Trophoblast cell (in vitro differentiated cells and primary cell): Measurements from ENCODE around the gene WAC.

Experiments used
- DNase-seq, 2 donors: peaks; one replicate each; pipeline ENCODE4 v3.0.0-alpha.2; 2016
- H2AFZ ChIP-seq: 2 replicates; pipeline ENCODE4 v1.6.1; 2013; ENCODE audit warnings: low read length, moderate library complexity, mild to moderate bottlenecking; ENCODE audit not compliant: insufficient read depth, poor library complexity
- H2AK5ac ChIP-seq: 2 replicates; pipeline ENCODE4 v1.6.1; 2013; ENCODE audit warnings: mild to moderate bottlenecking, low read length
- H2BK120ac ChIP-seq: 2 replicates; pipeline ENCODE4 v1.6.1; 2013; ENCODE audit warnings: low read length, mild to moderate bottlenecking, moderate library complexity; ENCODE audit not compliant: insufficient read depth, poor library complexity
- H2BK12ac ChIP-seq: 2 replicates; pipeline ENCODE4 v1.6.1; 2013; ENCODE audit warnings: mild to moderate bottlenecking, low read length, moderate library complexity
- H2BK5ac ChIP-seq: 2 replicates; pipeline ENCODE4 v1.6.1; 2013; ENCODE audit warnings: low read length, low read depth, moderate library complexity, mild to moderate bottlenecking; ENCODE audit not compliant: poor library complexity
- H3K14ac ChIP-seq: 2 replicates; pipeline ENCODE4 v1.6.1; 2013; ENCODE audit warnings: mild to moderate bottlenecking, low read length
- H3K18ac ChIP-seq: 2 replicates; pipeline ENCODE4 v1.6.1; 2013; ENCODE audit warnings: mild to moderate bottlenecking, low read length
- H3K23ac ChIP-seq: 2 replicates; pipeline ENCODE4 v1.6.1; 2013; ENCODE audit warnings: low read length
- H3K27ac ChIP-seq: 2 replicates; pipeline ENCODE4 v1.5.1; 2013; ENCODE audit warnings: low read depth, mild to moderate bottlenecking, inconsistent platforms, low read length, moderate library complexity
- H3K27me3 ChIP-seq: 2 replicates; pipeline ENCODE4 v1.6.1; 2013; ENCODE audit warnings: inconsistent platforms, mild to moderate bottlenecking, low read length, moderate library complexity; ENCODE audit not compliant: insufficient read depth
- H3K36me3 ChIP-seq, 2 experiments: 1 replicate in 1 of 2; 2 replicates in 1 of 2; pipeline ENCODE4 v1.6.1; 2013; ENCODE audit warnings: low read length in 2 of 2, mild to moderate bottlenecking in 2 of 2, moderate library complexity in 1 of 2; ENCODE audit not compliant: insufficient read depth in 2 of 2, control insufficient read depth in 1 of 2
- H3K4ac ChIP-seq: 2 replicates; pipeline ENCODE4 v1.6.1; 2013; ENCODE audit warnings: low read depth, mild to moderate bottlenecking, low read length, moderate library complexity
- H3K4me1 ChIP-seq, 2 experiments: 1 replicate in 1 of 2; 2 replicates in 1 of 2; pipeline ENCODE4 v1.6.1; 2013; ENCODE audit warnings: low read length in 2 of 2, mild to moderate bottlenecking in 2 of 2, moderate library complexity in 1 of 2; ENCODE audit not compliant: insufficient read depth in 2 of 2, control insufficient read depth in 1 of 2
- H3K4me2 ChIP-seq: 2 replicates; pipeline ENCODE4 v1.6.1; 2013; ENCODE audit warnings: inconsistent platforms, mild to moderate bottlenecking, low read length, moderate library complexity
- H3K4me3 ChIP-seq: 2 replicates; pipeline ENCODE4 v1.5.1; 2013; ENCODE audit warnings: mild to moderate bottlenecking, low read depth, low read length, inconsistent platforms
- H3K79me1 ChIP-seq: one replicate; pipeline ENCODE4 v1.6.1; 2013; ENCODE audit warnings: low read length
- H3K79me2 ChIP-seq: 2 replicates; pipeline ENCODE4 v1.6.1; 2013; ENCODE audit warnings: low read length, mild to moderate bottlenecking; ENCODE audit not compliant: control insufficient read depth, insufficient read depth, poor library complexity
- H3K9ac ChIP-seq: 2 replicates; pipeline ENCODE4 v1.6.1; 2013; ENCODE audit warnings: mild to moderate bottlenecking, low read length
- H3K9me3 ChIP-seq: 2 replicates; pipeline ENCODE4 v1.6.1; 2013; ENCODE audit warnings: low read depth, mild to moderate bottlenecking, control low read depth, inconsistent platforms, low read length; ENCODE audit not compliant: insufficient read depth
- H4K12ac ChIP-seq: 2 replicates; pipeline ENCODE4 v1.6.1; 2013; ENCODE audit warnings: low read depth, mild to moderate bottlenecking, low read length, moderate library complexity
- H4K8ac ChIP-seq: 2 replicates; pipeline ENCODE4 v1.6.1; 2013; ENCODE audit warnings: low read depth, mild to moderate bottlenecking, low read length, moderate library complexity
- H4K91ac ChIP-seq: one replicate; pipeline ENCODE4 v1.6.1; 2013; ENCODE audit warnings: low read depth, mild to moderate bottlenecking, low read length, moderate library complexity
- WGBS: extraction: QIAGEN DNeasy Blood & Tissue Kit; methylation state at CpG from one replicate; pipeline ENCODE4 v1.1.7; 2013; ENCODE audit warnings: missing lambda C conversion rate; ENCODE audit not compliant: insufficient read length, insufficient coverage; ENCODE audit errors: extremely low coverage; 5-methylcytosine and 5-hydroxymethylcytosine counted together

WAC gene

GRCh38 chr10:28544058-28544457 lies 11.1 kb downstream of the WAC start:
- Histone ChIP-seq H3K9me3 (no peaks in the 10 kb centered on the region), H3K4me3 (no peak overlapping the region), H3K79me2 (peaks cover 10% of the 10 kb centered on the region), H4K8ac (no peak overlapping the region), H3K14ac (no peak overlapping the region), H2BK5ac (no peak overlapping the region), H3K27ac (no peak overlapping the region), H2BK12ac (no peak overlapping the region), H4K91ac (no peak overlapping the region), H3K9ac (no peak overlapping the region), H3K4me1 (no peaks in the 10 kb centered on the region), H2AFZ (no peak overlapping the region), H2BK120ac (no peak overlapping the region), H3K18ac (no peak overlapping the region), H3K36me3 (peaks cover 18 to 28% of the 10 kb centered on the region in 2 experiments), H4K12ac (no peak overlapping the region), H3K4ac (peak overlapping the region; percentile 93), H3K4me2 (no peak overlapping the region), H3K79me1 (no peaks in the 10 kb centered on the region), H3K27me3 (no peaks in the 10 kb centered on the region), H3K23ac (no peak overlapping the region), H2AK5ac (no peak overlapping the region)
- WGBS: no CpG with 5 or more reads among the region's 5 CpGs
- DNase-seq: no peak

- Histone ChIP-seq H3K4me2 (no peak overlapping the region), H3K23ac (no peak overlapping the region)
These were observed 13.2 kb downstream of the WAC start for GRCh38 chr10:28545967-28546644.

DNA sequence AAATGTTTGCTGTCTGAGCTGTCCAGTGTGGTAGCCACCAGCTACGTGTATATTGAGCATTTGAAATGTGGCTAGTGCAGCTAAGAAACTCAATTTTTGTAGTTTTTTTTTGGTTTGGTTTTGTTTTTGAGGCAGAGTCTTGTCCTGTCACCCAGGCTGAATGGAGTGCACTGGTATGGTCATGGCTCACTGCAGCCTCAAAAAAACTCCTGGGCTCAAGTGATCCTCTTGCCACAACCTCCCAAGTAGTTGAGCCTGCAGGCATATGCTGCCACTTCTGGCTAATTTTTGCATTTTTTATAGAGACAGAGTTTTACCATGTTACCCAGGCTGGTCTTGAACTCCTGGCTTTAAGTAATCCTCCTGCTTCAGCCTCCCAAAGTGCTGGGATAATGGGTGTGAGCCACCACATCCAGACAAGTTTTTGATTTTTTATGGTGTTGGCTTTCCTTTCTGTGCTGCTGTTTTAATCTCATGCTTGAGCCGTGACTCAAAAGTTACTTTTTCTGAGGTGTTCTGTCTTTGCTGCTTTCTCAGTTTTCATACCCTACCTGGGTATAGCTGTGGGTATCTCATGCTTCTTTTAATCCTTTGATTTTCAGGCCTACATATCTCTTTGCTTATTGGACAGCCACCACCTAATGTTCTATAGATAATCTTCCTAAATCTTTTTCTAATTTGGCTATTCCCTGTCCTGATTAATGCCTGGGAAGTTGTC lies 16.0 kb downstream of the WAC start:
- H3K79me1 ChIP-seq: no peaks in the 10 kb centered on the region
- H2AK5ac ChIP-seq: no peak overlapping the region
- H4K91ac ChIP-seq: no peak overlapping the region
- no peak overlapping the region for H2BK120ac ChIP-seq
- no peak overlapping the region for H2BK12ac ChIP-seq
- peaks cover 8% of the 10 kb centered on the region for H3K79me2 ChIP-seq
- H3K4me3 ChIP-seq: no peak overlapping the region
- H4K12ac ChIP-seq: no peak overlapping the region
- H3K18ac ChIP-seq: no peak overlapping the region
- H3K9ac ChIP-seq: no peak overlapping the region
- no peak overlapping the region for H3K27ac ChIP-seq
- H2BK5ac ChIP-seq: no peak overlapping the region
- no peak overlapping the region for H4K8ac ChIP-seq
- no peaks in the 10 kb centered on the region for H3K27me3 ChIP-seq
- H3K4me2 ChIP-seq: no peak overlapping the region
- H3K4ac ChIP-seq: peak overlapping the region; percentile 85
- peaks cover 0 to 3% of the 10 kb centered on the region in 2 experiments for H3K4me1 ChIP-seq
- H2AFZ ChIP-seq: no peak overlapping the region
- peaks cover 17 to 19% of the 10 kb centered on the region in 2 experiments for H3K36me3 ChIP-seq
- H3K23ac ChIP-seq: no peak overlapping the region
- WGBS: no CpG with 5 or more reads among the region's 2 CpGs
- H3K9me3 ChIP-seq: no peaks in the 10 kb centered on the region
- no peak overlapping the region for H3K14ac ChIP-seq
- no peak for DNase-seq

More at GRCh38 chr10:28545967-28546644, 13.2 kb downstream of the WAC start:
- Histone ChIP-seq H3K9ac (no peak overlapping the region), H4K12ac (no peak overlapping the region), H3K79me1 (no peaks in the 10 kb centered on the region), H2BK120ac (no peak overlapping the region), H3K4me1 (no peaks in the 10 kb centered on the region), H3K36me3 (peaks cover 17 to 27% of the 10 kb centered on the region in 2 experiments), H3K27ac (no peak overlapping the region), H3K79me2 (peaks cover 8% of the 10 kb centered on the region), H2BK12ac (no peak overlapping the region), H3K27me3 (no peaks in the 10 kb centered on the region), H3K18ac (no peak overlapping the region), H3K14ac (no peak overlapping the region), H2BK5ac (no peak overlapping the region), H4K8ac (no peak overlapping the region), H4K91ac (no peak overlapping the region), H3K4ac (no peak overlapping the region), H3K4me3 (no peak overlapping the region), H2AFZ (no peak overlapping the region), H3K9me3 (no peaks in the 10 kb centered on the region), H2AK5ac (no peak overlapping the region)
- DNase-seq: no peak
- no CpG with 5 or more reads among the region's 4 CpGs for WGBS

- H3K4me3 ChIP-seq: no peak overlapping the region
- no peak overlapping the region for H3K4me2 ChIP-seq
- no peak overlapping the region for H3K14ac ChIP-seq
- H3K4ac ChIP-seq: no peak overlapping the region
- H3K79me1 ChIP-seq: no peaks in the 10 kb centered on the region
- H2BK120ac ChIP-seq: no peak overlapping the region
- H2BK5ac ChIP-seq: no peak overlapping the region
- no peak overlapping the region for H4K8ac ChIP-seq
- H2AK5ac ChIP-seq: no peak overlapping the region
- H3K27ac ChIP-seq: no peak overlapping the region
- H4K12ac ChIP-seq: no peak overlapping the region
- H3K9ac ChIP-seq: no peak overlapping the region
- H4K91ac ChIP-seq: no peak overlapping the region
- H3K36me3 ChIP-seq: peaks cover 11 to 12% of the 10 kb centered on the region in 2 experiments
- peaks cover 10% of the 10 kb centered on the region for H3K79me2 ChIP-seq
- H3K9me3 ChIP-seq: no peaks in the 10 kb centered on the region
- H3K23ac ChIP-seq: no peak overlapping the region
- peaks cover 0 to 6% of the 10 kb centered on the region in 2 experiments for H3K4me1 ChIP-seq
- H3K27me3 ChIP-seq: no peaks in the 10 kb centered on the region
- no peak for DNase-seq
- H2AFZ ChIP-seq: no peak overlapping the region
- no peak overlapping the region for H2BK12ac ChIP-seq
- no peak overlapping the region for H3K18ac ChIP-seq
- WGBS: no CpG with 5 or more reads among the region's 3 CpGs
These were observed 18.2 kb downstream of the WAC start for GRCh38 chr10:28551086-28551485.
